Left renal cortex interstitium (tissue), 4 donors: ENCODE data around the gene C4A. TPM values are rescaled to one million over a fixed set of nuclear protein-coding genes. Genes with fewer than 3 reads are reported as not detected.
"Not testable (repeated sequence)": the region's sequence is repeated elsewhere in the genome, so short reads cannot be mapped to it uniquely, and the experiment has no call there.

Experiments used
- DNase-seq, 4 donors: peaks; one replicate each; pipeline ENCODE4 v3.0.0-alpha.2; 2013; ENCODE audit warnings: low read depth in 4 of 4, low spot score in 2 of 4, missing footprints in 1 of 4
- polyA plus RNA-seq, 4 donors: library from polyadenylated mRNA; unstranded; fragments of 120-200 nt; gene quantifications; one replicate each; pipeline ENCODE4 v1.2.1, GENCODE V29; 2013; ENCODE audit not compliant: insufficient read length in 4 of 4

C4A gene
- polyA plus RNA-seq, 4 donors: 11.9 to 24.1 (median 15.8) TPM

- DNase-seq: peak; percentile 84 to 97 (median 93)
Observed at GRCh38 chr6:31958741-31959739, 22.8 kb upstream of the C4A start, which contains the start of the genes NELFE and SKIC2. Gene NELFE (minus strand): TSS chr6:31958971. CDS start chr6:31958446, 525 bp downstream. Gene SKIC2 (plus strand): TSS chr6:31959175. CDS start chr6:31959193, 18 bp downstream.

- DNase-seq: no peak
Observed at GRCh38 chr6:31961616-31962015, 20.2 kb upstream of the C4A start.

GRCh38 chr6:31963921-31964320, 17.9 kb upstream of the C4A start:
- no peak for DNase-seq

- no peak for DNase-seq
Observed at GRCh38 chr6:31965700-31966099, 16.2 kb upstream of the C4A start.

GRCh38 chr6:31966506-31966905, 15.4 kb upstream of the C4A start:
- no peak for DNase-seq

GRCh38 chr6:31966997-31967925, 14.6 kb upstream of the C4A start:
- no peak for DNase-seq

GRCh38 chr6:31967926-31968320, 13.9 kb upstream of the C4A start:
- no peak for DNase-seq

GRCh38 chr6:31968326-31968725, 13.5 kb upstream of the C4A start:
- DNase-seq: no peak

GRCh38 chr6:31968791-31969711, 12.8 kb upstream of the C4A start:
- DNase-seq: no peak

- DNase-seq: no peak
Observed at GRCh38 chr6:31969712-31970603, 11.9 kb upstream of the C4A start.

- no peak for DNase-seq
Observed at GRCh38 chr6:31970604-31971271, 11.1 kb upstream of the C4A start.

GRCh38 chr6:31971279-31971992, 10.4 kb upstream of the C4A start:
- no peak for DNase-seq

GRCh38 chr6:31971993-31972708, 9.7 kb upstream of the C4A start, which contains the start of gene DXO:
Gene DXO (minus strand): TSS chr6:31972138. CDS start chr6:31971675, 463 bp downstream.
- peak; percentile 95 to 98 (median 97) for DNase-seq

- no peak for DNase-seq
Observed at GRCh38 chr6:31972709-31973350, 9.0 kb upstream of the C4A start.

GRCh38 chr6:31976065-31976464, 5.8 kb upstream of the C4A start:
- DNase-seq: not testable (repeated sequence)

GRCh38 chr6:31977816-31978431, 3.9 kb upstream of the C4A start:
- DNase-seq: no peak
